Uterus (tissue), 2 donors: ENCODE results near the gene DDX21.

Source experiments
- POLR2A ChIP-seq, 2 donors: fragments of 450-650 bp; IDR thresholded peaks; one replicate each; pipeline ENCODE4 v1.6.1; 2016; ENCODE audit warnings: antibody characterized with exemption in 2 of 2, mild to moderate bottlenecking in 1 of 2, moderate library complexity in 1 of 2
- TF ChIP-seq, protein P1 (sequence below), 4 experiments: fragments of 200-600 bp in 2 of 4; fragments of 450-650 bp in 2 of 4; sonication (generic) in 2 of 4; IDR thresholded peaks; one replicate each; pipeline ENCODE4 v1.5.1; 2016 to 2019; ENCODE audit warnings: antibody characterized with exemption in 4 of 4, mild to moderate bottlenecking in 2 of 4, moderate library complexity in 1 of 4

GRCh38 chr10:68954904-68955303, 1.1 kb upstream of the DDX21 start:
- TF ChIP-seq POLR2A (IDR thresholded peaks at IDR 0.05) = no peak
- TF ChIP-seq, protein P1, sequence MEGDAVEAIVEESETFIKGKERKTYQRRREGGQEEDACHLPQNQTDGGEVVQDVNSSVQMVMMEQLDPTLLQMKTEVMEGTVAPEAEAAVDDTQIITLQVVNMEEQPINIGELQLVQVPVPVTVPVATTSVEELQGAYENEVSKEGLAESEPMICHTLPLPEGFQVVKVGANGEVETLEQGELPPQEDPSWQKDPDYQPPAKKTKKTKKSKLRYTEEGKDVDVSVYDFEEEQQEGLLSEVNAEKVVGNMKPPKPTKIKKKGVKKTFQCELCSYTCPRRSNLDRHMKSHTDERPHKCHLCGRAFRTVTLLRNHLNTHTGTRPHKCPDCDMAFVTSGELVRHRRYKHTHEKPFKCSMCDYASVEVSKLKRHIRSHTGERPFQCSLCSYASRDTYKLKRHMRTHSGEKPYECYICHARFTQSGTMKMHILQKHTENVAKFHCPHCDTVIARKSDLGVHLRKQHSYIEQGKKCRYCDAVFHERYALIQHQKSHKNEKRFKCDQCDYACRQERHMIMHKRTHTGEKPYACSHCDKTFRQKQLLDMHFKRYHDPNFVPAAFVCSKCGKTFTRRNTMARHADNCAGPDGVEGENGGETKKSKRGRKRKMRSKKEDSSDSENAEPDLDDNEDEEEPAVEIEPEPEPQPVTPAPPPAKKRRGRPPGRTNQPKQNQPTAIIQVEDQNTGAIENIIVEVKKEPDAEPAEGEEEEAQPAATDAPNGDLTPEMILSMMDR (IDR thresholded peaks at IDR 0.05) = no peak
